H1 (cell line): ENCODE measurements around the gene COPG1. TPM values are rescaled to one million over a fixed set of nuclear protein-coding genes. Genes with fewer than 3 reads are reported as not detected.

ENCODE experiments used
- CHD2 ChIP-seq: IDR thresholded peaks from 2 replicates; pipeline ENCODE4 v1.6.1; 2012; ENCODE audit warnings: low read length, improper control_type of control experiment
- SP2 ChIP-seq: IDR thresholded peaks from 2 replicates; pipeline ENCODE4 v1.6.1; 2012; ENCODE audit warnings: mild to moderate bottlenecking, low read length, inconsistent platforms
- SUZ12 ChIP-seq: fragments of 200-600 bp; sonication (generic); IDR thresholded peaks from 2 replicates; pipeline ENCODE4 v1.6.1; 2012; ENCODE audit warnings: mild to moderate bottlenecking, inconsistent platforms, low read length, moderate library complexity, mixed read lengths
- TAF1 ChIP-seq: IDR thresholded peaks from 2 replicates; pipeline ENCODE4 v1.6.1; 2011; ENCODE audit warnings: mild to moderate bottlenecking, low read depth, low read length
- polyA plus RNA-seq, 7 experiments: library from polyadenylated mRNA; depleted of rRNA in 3 of 7; stranded (reverse) in 5 of 7; unstranded in 2 of 7; fragments of >200 nt in 5 of 7; fragments of 200-250 nt in 2 of 7; gene quantifications; 1 replicate in 5 of 7; 2 replicates in 1 of 7; 4 replicates in 1 of 7; pipeline versions ENCODE4 v1.2.1 to v1.2.3, GENCODE V29; 2011 to 2013; ENCODE audit warnings: missing spikeins in 2 of 7, mixed read lengths in 2 of 7
- total RNA-seq: library from RNA; stranded (reverse); fragmentation: NEBNext Ultra II Directional; extraction: Animal tissue kit (Norgen Biotek cat#: 25700); gene quantifications from 2 replicates; pipeline ENCODE4 v1.2.1, GENCODE V29; 2021
- TF ChIP-seq, protein P1 (sequence below): IDR thresholded peaks from 2 replicates; pipeline ENCODE4 v1.6.1; 2012; ENCODE audit warnings: inconsistent platforms
- TF ChIP-seq, protein P2 (sequence below), 3 experiments: IDR thresholded peaks; 1 replicate in 2 of 3; 2 replicates in 1 of 3; pipeline versions ENCODE4 v1.5.1 to v1.6.1; 2011; ENCODE audit warnings: low read length in 3 of 3, mild to moderate bottlenecking in 3 of 3, inconsistent platforms in 2 of 3, low read depth in 1 of 3, moderate library complexity in 1 of 3; ENCODE audit not compliant: insufficient read depth in 1 of 3; ENCODE audit errors: control extremely low read depth in 1 of 3

The COPG1 gene
- total and polyA plus RNA-seq, 2 of the 8 experiments (the other 6 are each of a cell fraction or from before 2014, with no cell fraction given) = 52.7 to 106 TPM

DNA sequence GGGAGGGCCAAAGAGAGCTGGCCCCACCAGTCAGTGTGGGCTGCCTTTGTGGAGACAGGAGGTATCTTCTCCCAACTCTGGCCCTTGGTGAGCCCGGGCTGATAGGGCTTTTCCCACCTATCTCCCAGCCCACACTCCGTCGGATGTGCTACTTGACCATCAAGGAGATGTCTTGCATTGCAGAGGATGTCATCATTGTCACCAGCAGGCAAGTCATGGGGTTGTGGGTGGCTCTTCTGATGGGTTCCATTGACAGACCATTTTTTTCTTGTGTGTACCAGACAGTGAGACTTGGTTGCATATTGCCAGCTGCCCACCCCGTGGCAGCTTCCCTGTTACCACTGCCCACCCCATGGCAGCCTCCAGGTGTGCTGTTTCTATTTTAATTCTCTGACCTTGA lies 3.3 kb downstream of the COPG1 start (continued):
- TF ChIP-seq, protein P1, sequence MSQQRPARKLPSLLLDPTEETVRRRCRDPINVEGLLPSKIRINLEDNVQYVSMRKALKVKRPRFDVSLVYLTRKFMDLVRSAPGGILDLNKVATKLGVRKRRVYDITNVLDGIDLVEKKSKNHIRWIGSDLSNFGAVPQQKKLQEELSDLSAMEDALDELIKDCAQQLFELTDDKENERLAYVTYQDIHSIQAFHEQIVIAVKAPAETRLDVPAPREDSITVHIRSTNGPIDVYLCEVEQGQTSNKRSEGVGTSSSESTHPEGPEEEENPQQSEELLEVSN = no peak
- TF ChIP-seq, protein P2, sequence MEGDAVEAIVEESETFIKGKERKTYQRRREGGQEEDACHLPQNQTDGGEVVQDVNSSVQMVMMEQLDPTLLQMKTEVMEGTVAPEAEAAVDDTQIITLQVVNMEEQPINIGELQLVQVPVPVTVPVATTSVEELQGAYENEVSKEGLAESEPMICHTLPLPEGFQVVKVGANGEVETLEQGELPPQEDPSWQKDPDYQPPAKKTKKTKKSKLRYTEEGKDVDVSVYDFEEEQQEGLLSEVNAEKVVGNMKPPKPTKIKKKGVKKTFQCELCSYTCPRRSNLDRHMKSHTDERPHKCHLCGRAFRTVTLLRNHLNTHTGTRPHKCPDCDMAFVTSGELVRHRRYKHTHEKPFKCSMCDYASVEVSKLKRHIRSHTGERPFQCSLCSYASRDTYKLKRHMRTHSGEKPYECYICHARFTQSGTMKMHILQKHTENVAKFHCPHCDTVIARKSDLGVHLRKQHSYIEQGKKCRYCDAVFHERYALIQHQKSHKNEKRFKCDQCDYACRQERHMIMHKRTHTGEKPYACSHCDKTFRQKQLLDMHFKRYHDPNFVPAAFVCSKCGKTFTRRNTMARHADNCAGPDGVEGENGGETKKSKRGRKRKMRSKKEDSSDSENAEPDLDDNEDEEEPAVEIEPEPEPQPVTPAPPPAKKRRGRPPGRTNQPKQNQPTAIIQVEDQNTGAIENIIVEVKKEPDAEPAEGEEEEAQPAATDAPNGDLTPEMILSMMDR (IDR thresholded peaks at IDR 0.05; ENCODE audit: control extremely low read depth in 1 of 3, insufficient read depth in 1 of 3, low read depth in 1 of 3, low read length in 3 of 3) = no peak
- no peak for TF ChIP-seq SP2
- no peak for TF ChIP-seq SUZ12
- TF ChIP-seq TAF1 = no peak
- TF ChIP-seq CHD2 = no peak
